ENCODE results near the gene ZNF814. TPM values are rescaled to one million over a fixed set of nuclear protein-coding genes. Genes with fewer than 3 reads are reported as not detected.

ZNF814 gene
- total RNA-seq = 1.7 and 2.1 TPM in 2 replicates

DNA sequence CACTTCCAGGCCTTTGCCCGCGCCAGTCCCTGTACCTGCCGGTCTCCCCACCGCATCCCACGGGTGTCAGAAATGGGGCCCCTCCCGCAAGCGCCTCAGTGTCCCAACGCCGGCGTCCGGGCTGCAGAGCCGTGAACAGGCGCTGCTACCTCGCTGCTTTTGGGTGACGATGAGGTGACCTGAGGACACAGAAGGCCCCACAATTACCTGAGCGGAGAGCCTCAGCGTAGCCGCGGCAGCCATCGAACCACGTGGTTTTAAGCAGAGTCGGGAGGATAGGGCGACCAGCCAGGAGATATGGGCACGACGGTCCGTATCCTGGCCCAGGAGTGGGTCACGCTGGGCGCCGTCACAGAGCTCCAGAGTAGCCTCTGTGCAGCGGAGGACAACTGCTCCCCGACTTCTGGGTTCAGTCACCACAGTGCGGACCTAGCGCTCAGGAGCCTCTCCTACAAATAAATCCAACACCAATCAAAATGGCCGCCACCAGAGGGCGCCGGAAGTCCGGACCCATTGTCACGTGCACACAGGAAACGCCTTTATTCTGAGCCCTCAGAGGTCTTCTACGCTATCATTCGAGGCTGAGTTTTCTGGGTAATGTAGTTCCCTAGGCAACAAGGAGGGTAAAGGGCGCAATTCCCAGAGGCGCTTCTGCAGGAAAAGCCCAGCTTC is at the start of gene ZNF814:
TSS of gene ZNF814 (minus strand) at position 478 of the 672 bp plus-strand sequence. CDS start at position 243, 235 bp downstream.

DNA sequence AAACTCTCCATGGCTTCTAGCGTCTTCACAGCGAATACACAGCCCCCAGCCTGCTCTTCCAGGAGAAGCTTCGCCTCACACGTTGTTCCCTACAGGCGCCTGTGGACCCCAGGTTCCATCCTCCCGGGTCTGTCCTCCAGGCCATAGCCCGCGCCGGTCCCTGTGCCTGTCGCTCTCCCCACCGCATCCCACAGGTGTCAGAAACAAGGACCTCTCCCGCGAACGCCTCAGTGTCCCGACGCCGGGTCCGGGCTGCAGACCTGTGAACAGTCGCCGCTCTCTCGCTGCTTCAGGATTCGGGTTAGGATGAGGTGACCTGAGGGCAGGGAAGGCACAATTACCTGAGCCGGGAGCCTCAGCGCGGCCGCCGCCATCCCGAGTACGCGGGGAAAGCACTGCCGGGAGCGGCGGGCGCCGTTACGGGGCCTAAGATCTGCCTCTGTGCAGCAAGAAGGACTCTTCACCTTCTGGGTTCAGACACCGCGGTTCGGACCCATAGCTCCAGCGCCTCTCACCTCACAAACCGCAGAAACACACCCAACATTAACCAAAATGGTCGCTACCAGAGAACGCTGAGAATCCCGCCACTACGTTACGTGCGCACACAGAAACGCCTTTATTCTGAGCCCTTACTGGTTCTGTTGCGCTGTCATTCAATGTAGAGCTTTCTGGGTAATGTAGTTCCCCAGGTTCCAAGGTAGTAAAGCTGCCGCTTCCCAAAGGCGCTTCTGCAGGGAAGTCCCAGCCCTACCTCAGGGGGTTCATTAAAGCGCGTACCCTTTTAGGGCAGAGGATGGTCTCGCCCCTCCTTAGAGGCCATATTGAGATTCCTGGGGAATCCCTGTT is 46.2 kb upstream of the ZNF814 start, which contains the start of gene ZNF418:
TSS of gene ZNF418 (minus strand) at position 583 of the 846 bp plus-strand sequence. CDS start 1,580 bp downstream, outside the sequence.

DNA sequence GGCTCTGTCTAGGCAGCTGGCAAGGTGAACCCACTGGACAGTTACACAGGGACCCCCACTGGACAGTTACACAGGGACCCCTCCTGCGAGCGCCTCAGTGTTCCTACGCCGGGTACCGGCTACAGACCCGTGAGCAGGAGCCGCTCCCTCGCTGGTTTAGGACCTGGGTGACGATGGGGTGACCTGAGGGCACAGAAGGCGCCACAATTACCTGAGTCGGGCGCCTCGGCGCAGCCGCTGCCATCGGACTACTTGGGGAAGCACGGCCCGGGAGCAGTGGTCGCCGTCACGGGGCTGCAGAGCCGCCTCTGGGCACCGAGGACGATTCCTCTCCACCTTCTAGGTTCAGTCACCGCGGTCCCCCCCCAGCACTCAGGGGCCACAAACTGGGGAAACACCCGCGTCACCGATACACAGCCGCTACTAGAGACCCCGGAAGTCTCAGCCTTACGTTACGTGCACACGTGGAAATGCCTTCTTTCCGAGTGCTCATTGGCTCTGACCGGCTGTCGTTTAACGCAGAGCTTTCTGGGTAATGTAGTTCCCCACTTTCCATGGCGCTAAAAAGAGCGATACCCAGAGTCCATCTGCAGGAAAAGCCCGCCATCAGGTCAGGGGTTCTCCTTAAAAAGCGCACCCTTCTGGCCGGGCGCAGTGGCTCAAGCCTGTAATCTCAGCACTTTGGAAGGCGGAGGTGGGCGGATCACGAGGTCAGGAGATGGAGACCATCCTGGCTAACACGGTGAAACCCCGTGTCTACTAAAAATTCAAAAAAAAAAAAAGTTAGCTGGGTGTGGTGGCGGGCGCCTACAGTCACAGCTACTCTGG is 27.5 kb upstream of the ZNF814 start, which contains the start of gene ZNF417:
TSS of gene ZNF417 (minus strand) at position 425 of the 828 bp plus-strand sequence. CDS start at position 244, 181 bp downstream.

DNA sequence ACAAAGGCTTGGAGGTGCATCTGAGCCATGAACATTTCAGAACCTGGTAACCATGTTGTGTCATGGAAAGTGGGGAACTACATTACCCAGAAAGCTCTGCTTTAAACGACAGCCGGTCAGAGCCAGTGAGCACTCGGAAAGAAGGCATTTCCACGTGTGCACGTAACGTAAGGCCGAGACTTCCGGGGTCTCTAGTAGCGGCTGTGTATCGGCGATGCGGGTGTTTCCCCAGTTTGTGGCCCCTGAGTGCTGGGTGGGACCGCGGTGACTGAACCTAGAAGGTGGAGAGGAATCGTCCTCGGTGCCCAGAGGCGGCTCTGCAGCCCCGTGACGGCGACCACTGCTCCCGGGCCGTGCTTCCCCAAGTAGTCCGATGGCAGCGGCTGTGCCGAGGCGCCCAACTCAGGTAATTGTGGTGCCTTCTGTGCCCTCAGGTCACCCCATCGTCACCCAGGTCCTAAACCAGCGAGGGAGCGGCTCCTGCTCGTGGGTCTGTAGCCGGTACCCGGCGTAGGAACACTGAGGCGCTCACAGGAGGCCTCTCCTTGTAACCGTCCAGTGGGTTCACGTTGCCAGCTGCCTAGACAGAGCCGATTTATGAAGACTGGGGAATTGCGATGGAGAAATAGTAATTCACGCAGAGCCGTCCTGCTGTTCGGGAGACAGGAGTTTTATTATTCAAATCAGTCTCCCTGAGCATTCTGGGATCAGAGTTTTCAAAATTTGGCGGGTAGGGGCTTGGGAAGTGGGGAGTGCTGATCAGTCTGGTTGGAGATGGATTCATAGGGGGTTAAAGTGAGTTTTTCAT is 39.0 kb downstream of the ZNF814 start, which contains the start of gene ZNF587:
TSS of gene ZNF587 (plus strand) at position 194 of the 808 bp plus-strand sequence. CDS start at position 374, 180 bp downstream.

DNA sequence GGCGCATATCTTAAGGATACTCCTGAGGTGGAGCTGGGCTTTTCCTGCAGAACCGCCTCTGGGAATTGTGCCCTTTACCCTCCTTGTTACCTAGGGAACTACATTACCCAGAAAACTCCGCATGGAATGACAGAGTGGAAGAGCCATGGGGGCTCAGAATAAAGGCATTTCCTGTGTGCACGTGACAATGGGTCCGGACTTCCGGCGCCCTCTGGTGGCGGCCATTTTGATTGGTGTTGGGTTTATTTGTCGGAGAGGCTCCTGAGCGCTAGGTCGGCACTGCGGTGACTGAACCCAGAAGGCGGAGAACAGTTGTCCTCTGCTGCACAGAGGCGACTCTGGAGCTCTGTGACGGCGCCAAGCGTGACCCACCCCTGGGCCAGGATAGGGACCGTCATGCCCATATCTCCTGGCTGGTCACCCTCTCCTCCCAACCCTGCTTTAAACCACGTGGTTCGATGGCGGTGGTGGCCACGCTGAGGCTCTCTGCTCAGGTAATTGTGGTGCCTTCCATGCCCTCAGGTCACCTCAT is 58.7 kb downstream of the ZNF814 start, which contains the start of gene ZNF587B:
TSS of gene ZNF587B (plus strand) at position 229 of the 532 bp plus-strand sequence. CDS start at position 459, 230 bp downstream.

DNA sequence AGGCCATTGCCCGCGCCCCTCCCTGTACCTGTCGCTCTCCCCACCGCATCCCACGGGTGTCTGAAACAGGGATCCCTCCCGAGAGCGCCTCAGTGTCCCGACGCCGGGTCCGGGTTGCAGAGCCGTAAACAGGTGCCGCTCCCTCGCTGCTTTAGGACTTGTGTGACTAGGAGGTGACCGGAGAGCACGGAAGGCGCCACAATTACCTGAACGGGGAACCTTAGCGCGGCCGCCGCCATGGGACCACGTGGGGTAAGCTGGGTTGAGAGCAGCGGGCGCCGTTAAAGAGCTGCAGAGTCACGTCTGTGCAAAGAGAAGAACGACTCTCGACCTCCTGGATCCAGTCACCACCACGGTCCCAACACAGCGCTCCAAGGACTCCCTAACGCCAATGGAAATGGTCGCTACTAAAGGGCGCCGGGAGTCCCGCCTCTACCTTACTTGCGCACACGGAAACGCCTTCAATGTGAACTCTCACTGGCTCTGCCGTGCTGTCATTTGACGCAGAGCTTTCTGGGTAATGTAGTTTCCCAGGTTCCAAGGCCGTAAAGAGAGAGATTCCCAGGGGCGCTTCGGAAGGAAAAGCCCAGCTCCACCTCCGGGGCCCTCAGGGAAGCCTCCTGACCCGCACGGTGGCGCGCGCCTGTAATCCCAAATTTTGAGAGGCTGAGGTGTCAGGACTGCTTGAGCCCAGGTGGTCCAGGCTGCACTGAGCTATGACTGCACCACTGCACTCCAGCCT is 74.2 kb downstream of the ZNF814 start, which contains the start of gene ZNF552:
TSS of gene ZNF552 (minus strand) at position 409 of the 742 bp plus-strand sequence. CDS start at position 239, 170 bp downstream.

Other genes with a start within 250 kb of the ZNF814 start
- not detected in 2 replicates for gene ZSCAN4, start 220.1 kb downstream of the ZNF814 start, total RNA-seq
- 6.0 and 9.4 TPM in 2 replicates for gene ZNF551, start 207.1 kb downstream of the ZNF814 start, total RNA-seq
- under 0.01 and 0.11 TPM in 2 replicates for gene ZNF154, start 179.8 kb downstream of the ZNF814 start, total RNA-seq
- 4.9 and 5.5 TPM in 2 replicates for gene ZNF671, start 161.4 kb downstream of the ZNF814 start, total RNA-seq
- gene ZNF776, start 142.2 kb downstream of the ZNF814 start, total RNA-seq = 17.7 and 18.0 TPM in 2 replicates
- gene ZNF586, start 119.4 kb downstream of the ZNF814 start, total RNA-seq = 14.5 and 17.8 TPM in 2 replicates
- 5.7 and 7.8 TPM in 2 replicates for gene ZNF552, start 74.1 kb downstream of the ZNF814 start, total RNA-seq
- 11.9 and 13.8 TPM in 2 replicates for gene ZNF587B, start 58.7 kb downstream of the ZNF814 start, total RNA-seq
- 12.5 and 15.6 TPM in 2 replicates for gene ZNF587, start 39.2 kb downstream of the ZNF814 start, total RNA-seq
- gene ZNF417, start 27.6 kb upstream of the ZNF814 start, total RNA-seq = 11.5 and 13.2 TPM in 2 replicates
- 2.1 and 2.3 TPM in 2 replicates for gene ZNF418, start 46.4 kb upstream of the ZNF814 start, total RNA-seq
- gene ZNF256, start 58.7 kb upstream of the ZNF814 start, total RNA-seq = 4.9 and 6.1 TPM in 2 replicates
- not detected in 2 replicates for gene C19orf18, start 85.5 kb upstream of the ZNF814 start, total RNA-seq
- gene ZNF606, start 113.8 kb upstream of the ZNF814 start, total RNA-seq = 8.7 and 10.2 TPM in 2 replicates
- gene ZSCAN1, start 145.0 kb upstream of the ZNF814 start, total RNA-seq = not detected in 2 replicates
- 0.33 and 0.34 TPM in 2 replicates for gene ZNF135, start 170.2 kb upstream of the ZNF814 start, total RNA-seq
- 7.5 TPM in 2 replicates for gene ZSCAN18, start 209.2 kb upstream of the ZNF814 start, total RNA-seq

All from dermis lymphatic vessel endothelial cell (primary cell).